HG03025 (cell line): ENCODE results near the gene IL33.

Experiments used
- ATAC-seq: cut with Tn5 transposase; IDR thresholded peaks from one replicate; pipeline ENCODE4 v1.9.1; 2021; ENCODE audit warnings: mild to moderate bottlenecking, moderate library complexity; ENCODE audit not compliant: unreplicated experiment, low FRiP score

The IL33 gene

GRCh38 chr9:6216002-6216401 is 395 bp downstream of the IL33 start:
- no peak for ATAC-seq

- no peak for ATAC-seq
Measured at GRCh38 chr9:6216951-6217350, 1.3 kb downstream of the IL33 start.

GRCh38 chr9:6218099-6218502 is 2.5 kb downstream of the IL33 start:
- no peak for ATAC-seq

- ATAC-seq, result no peak
Measured at GRCh38 chr9:6219040-6219439, 3.4 kb downstream of the IL33 start.

- ATAC-seq, result no peak
Measured at GRCh38 chr9:6219981-6220380, 4.4 kb downstream of the IL33 start.

GRCh38 chr9:6224393-6225154 is 9.0 kb downstream of the IL33 start:
- no peak for ATAC-seq

GRCh38 chr9:6226696-6227095 is 11.1 kb downstream of the IL33 start:
- no peak for ATAC-seq

- no peak for ATAC-seq
Measured at GRCh38 chr9:6229186-6229585, 13.6 kb downstream of the IL33 start.

- ATAC-seq, result no peak
Measured at GRCh38 chr9:6229619-6230018, 14.0 kb downstream of the IL33 start.

GRCh38 chr9:6230037-6230780 is 14.6 kb downstream of the IL33 start:
- no peak for ATAC-seq

- no peak for ATAC-seq
Measured at GRCh38 chr9:6232336-6232945, 16.8 kb downstream of the IL33 start.

GRCh38 chr9:6234014-6234413 is 18.4 kb downstream of the IL33 start:
- no peak for ATAC-seq

- no peak for ATAC-seq
Measured at GRCh38 chr9:6237267-6237666, 21.7 kb downstream of the IL33 start.

- no peak for ATAC-seq
Measured at GRCh38 chr9:6239048-6239461, 23.4 kb downstream of the IL33 start.

- no peak for ATAC-seq
Measured at GRCh38 chr9:6239694-6240093, 24.1 kb downstream of the IL33 start.

GRCh38 chr9:6243746-6244145 is 28.1 kb downstream of the IL33 start:
- ATAC-seq, result no peak

GRCh38 chr9:6247266-6247665 is 31.7 kb downstream of the IL33 start:
- ATAC-seq, result no peak

GRCh38 chr9:6268826-6269397 is 53.3 kb downstream of the IL33 start:
- ATAC-seq, result no peak

- ATAC-seq, result no peak
Measured at GRCh38 chr9:6270896-6271295, 55.3 kb downstream of the IL33 start.

GRCh38 chr9:6271508-6272228 is 56.1 kb downstream of the IL33 start:
- ATAC-seq, result no peak

- ATAC-seq, result no peak
Measured at GRCh38 chr9:6272229-6272598, 56.6 kb downstream of the IL33 start.
